ENCODE results near the gene KIAA0408. TPM values are rescaled to one million over a fixed set of nuclear protein-coding genes. Genes with fewer than 3 reads are reported as not detected.
"Not testable (repeated sequence)": the region's sequence is repeated elsewhere in the genome, so short reads cannot be mapped to it uniquely, and the experiment has no call there.

Gene KIAA0408
- polyA plus RNA-seq, 1 experiment: 0.86 TPM

- CTCF ChIA-PET: interaction anchor here (0.7 kb wide), 1 partner anchor 19 kb away, joined by 3 read pairs; no protein-coding TSS in a partner anchor
- Histone ChIP-seq H3K36me3 (ENCODE audit: control insufficient read depth, insufficient read depth, low read length) (no peaks in the 10 kb centered on the region), H3K4me3 (ENCODE audit: low read depth, low read length) (no peak overlapping the region), H3K27me3 (ENCODE audit: control insufficient read depth, insufficient read depth, low read length) (no peaks in the 10 kb centered on the region)
- no peak for DNase-seq (ENCODE audit: low read depth)
- POLR2A ChIA-PET: no interaction called here
- TF ChIP-seq CTCF (IDR thresholded peaks at IDR 0.05; ENCODE audit: insufficient read depth, low read depth, low read length): no peak
Observed at GRCh38 chr6:127439718-127440117, 19.5 kb downstream of the KIAA0408 start.

GRCh38 chr6:127436578-127437110, 22.5 kb downstream of the KIAA0408 start:
- no peak for DNase-seq (ENCODE audit: low read depth)
- no peak overlapping the region for H3K4me3 ChIP-seq (ENCODE audit: low read depth, low read length)
- ChIA-PET POLR2A (no interaction called here), CTCF (interaction anchor here (0.5 to 1.3 kb wide), 2 partner anchors 102 to 469 kb away, joined by 3 read pairs; no protein-coding TSS in a partner anchor)
- no peaks in the 10 kb centered on the region for H3K36me3 ChIP-seq (ENCODE audit: control insufficient read depth, insufficient read depth, low read length)
- TF ChIP-seq CTCF (IDR thresholded peaks at IDR 0.05; ENCODE audit: insufficient read depth, low read depth, low read length): no peak
- no peaks in the 10 kb centered on the region for H3K27me3 ChIP-seq (ENCODE audit: control insufficient read depth, insufficient read depth, low read length)

GRCh38 chr6:127435626-127436220, 23.5 kb downstream of the KIAA0408 start:
- ChIA-PET POLR2A (no interaction called here), CTCF (no interaction called here)
- DNase-seq (ENCODE audit: low read depth): no peak
- TF ChIP-seq CTCF (IDR thresholded peaks at IDR 0.05; ENCODE audit: insufficient read depth, low read depth, low read length): no peak
- Histone ChIP-seq H3K27me3 (ENCODE audit: control insufficient read depth, insufficient read depth, low read length) (no peaks in the 10 kb centered on the region), H3K4me3 (ENCODE audit: low read depth, low read length) (no peak overlapping the region), H3K36me3 (ENCODE audit: control insufficient read depth, insufficient read depth, low read length) (no peaks in the 10 kb centered on the region)

GRCh38 chr6:127434651-127435050, 24.5 kb downstream of the KIAA0408 start:
- no peak for TF ChIP-seq CTCF (IDR thresholded peaks at IDR 0.05; ENCODE audit: insufficient read depth, low read depth, low read length)
- Histone ChIP-seq H3K27me3 (ENCODE audit: control insufficient read depth, insufficient read depth, low read length) (no peaks in the 10 kb centered on the region), H3K4me3 (ENCODE audit: low read depth, low read length) (no peak overlapping the region), H3K36me3 (ENCODE audit: control insufficient read depth, insufficient read depth, low read length) (no peaks in the 10 kb centered on the region)
- no peak for DNase-seq (ENCODE audit: low read depth)
- POLR2A ChIA-PET: no interaction called here
- CTCF ChIA-PET: no interaction called here

GRCh38 chr6:127428562-127428961, 30.6 kb downstream of the KIAA0408 start:
- H3K27me3 ChIP-seq (ENCODE audit: control insufficient read depth, insufficient read depth, low read length); H3K4me3 ChIP-seq (ENCODE audit: low read depth, low read length); H3K36me3 ChIP-seq (ENCODE audit: control insufficient read depth, insufficient read depth, low read length); POLR2A ChIA-PET; DNase-seq (ENCODE audit: low read depth): not testable (repeated sequence)
- CTCF ChIA-PET: interaction anchor here (0.7 kb wide), 1 partner anchor 8 kb away, joined by 4 read pairs; no protein-coding TSS in a partner anchor

- POLR2A ChIA-PET: interaction anchor here (0.7 kb wide), 1 partner anchor 67 kb away, joined by 3 read pairs; no protein-coding TSS in a partner anchor
- Histone ChIP-seq H3K36me3 (ENCODE audit: control insufficient read depth, insufficient read depth, low read length) (no peaks in the 10 kb centered on the region), H3K4me3 (ENCODE audit: low read depth, low read length) (no peak overlapping the region), H3K27me3 (ENCODE audit: control insufficient read depth, insufficient read depth, low read length) (no peaks in the 10 kb centered on the region)
- TF ChIP-seq CTCF (IDR thresholded peaks at IDR 0.05; ENCODE audit: insufficient read depth, low read depth, low read length): no peak
- DNase-seq (ENCODE audit: low read depth): no peak
- CTCF ChIA-PET: no interaction called here
Observed at GRCh38 chr6:127423921-127424320, 35.3 kb downstream of the KIAA0408 start.

GRCh38 chr6:127421164-127421563, 38.0 kb downstream of the KIAA0408 start:
- CTCF ChIA-PET: interaction anchor here (0.6 to 4.4 kb wide), 8 partner anchors 8 to 155 kb away, joined by 3 to 51 read pairs (median 4); partner anchors contain the start of gene RNF146
- H3K4me3 ChIP-seq (ENCODE audit: low read depth, low read length); H3K27me3 ChIP-seq (ENCODE audit: control insufficient read depth, insufficient read depth, low read length); POLR2A ChIA-PET; DNase-seq (ENCODE audit: low read depth); H3K36me3 ChIP-seq (ENCODE audit: control insufficient read depth, insufficient read depth, low read length): not testable (repeated sequence)

Data from BJ (cell line).